GM12878 (cell line): Measurements from ENCODE around the gene PTPRN2. TPM values are rescaled to one million over a fixed set of nuclear protein-coding genes. Genes with fewer than 3 reads are reported as not detected.

Experiments
- ATAC-seq: fragments of 200-7000 bp; cut with Tn5 transposase; 3 replicates; pipeline ENCODE4 v1.9.1; 2020; ENCODE audit warnings: mild to moderate bottlenecking, moderate library complexity
- BruUV-seq: library from RNA; stranded (reverse); fragments of 400-500 nt; replicated peaks from 2 replicates; lab custom pipeline; 2021; lab: Mats Ljungman, UMichigan
- CTCF ChIA-PET: fragments of 300-600 bp; sonication (Branson Sonifier 250); formaldehyde crosslinking; extraction: SDS; loops from one replicate; lab custom pipeline; 2021; ENCODE audit warnings: inconsistent platforms; lab: Yijun Ruan, JAX
- POLR2A ChIA-PET: fragments of 350-600 bp; formaldehyde crosslinking; extraction: SDS; loops from one replicate; lab custom pipeline; 2021; ENCODE audit warnings: inconsistent platforms; lab: Charles Lee
- RAD21 ChIA-PET: fragments of 300-600 bp; sonication (Branson Sonifier 250); formaldehyde crosslinking; loops from one replicate; lab custom pipeline; 2023; ENCODE audit warnings: antibody characterized with exemption; ENCODE audit not compliant: unreplicated experiment; lab: Charles Lee
- SMC1A ChIA-PET: fragments of 300-600 bp; sonication (Branson Sonifier 250); formaldehyde crosslinking; loops from one replicate; lab custom pipeline; 2023; ENCODE audit not compliant: unreplicated experiment, uncharacterized antibody; lab: Charles Lee
- DNase-seq: peaks from one replicate; pipeline ENCODE4 v3.0.0-alpha.2; 2011; ENCODE audit warnings: low read depth, low spot score
- FAIRE-seq: peaks from 3 replicates; lab custom pipeline; 2011; peaks lifted over from hg19 to GRCh38; lab: Jason Lieb, UNC
- H2AFZ ChIP-seq: 2 replicates; pipeline ENCODE4 v1.6.0; 2011; ENCODE audit warnings: low read depth, low read length, control low read depth; ENCODE audit not compliant: control insufficient read depth
- H3K27ac ChIP-seq: 2 replicates; pipeline ENCODE4 v1.5.1; 2011; ENCODE audit warnings: control low read depth; ENCODE audit not compliant: control insufficient read depth, insufficient read depth
- H3K27me3 ChIP-seq, 2 experiments: replicated peaks in 1 of 2; 2 replicates each; pipeline versions ENCODE4 v1.6.0 to v1.6.1; 2011; ENCODE audit warnings: low read length in 1 of 2; ENCODE audit not compliant: control insufficient read depth in 2 of 2, insufficient read depth in 2 of 2
- H3K36me3 ChIP-seq, 2 experiments: 2 replicates each; pipeline ENCODE4 v1.5.1; 2011; ENCODE audit warnings: low read length in 1 of 2; ENCODE audit not compliant: control insufficient read depth in 2 of 2, insufficient read depth in 2 of 2
- H3K4me1 ChIP-seq: 2 replicates; pipeline ENCODE4 v1.6.1; 2011; ENCODE audit warnings: mild to moderate bottlenecking, low read length, moderate library complexity, mixed read lengths; ENCODE audit not compliant: control insufficient read depth, insufficient read depth
- H3K4me2 ChIP-seq: 2 replicates; pipeline ENCODE4 v1.6.0; 2011; ENCODE audit warnings: control low read depth; ENCODE audit not compliant: control insufficient read depth, insufficient read depth
- H3K4me3 ChIP-seq: fragments of 200-600 bp; sonication (generic); 2 replicates; pipeline ENCODE4 v1.5.1; 2016
- H3K79me2 ChIP-seq: 2 replicates; pipeline ENCODE4 v1.6.0; 2011; ENCODE audit warnings: low read length; ENCODE audit not compliant: control insufficient read depth, insufficient read depth
- H3K9ac ChIP-seq: 2 replicates; pipeline ENCODE4 v1.8.0; 2011; ENCODE audit warnings: low read length, control low read depth, mixed read lengths; ENCODE audit not compliant: control insufficient read depth, insufficient read depth
- H3K9me3 ChIP-seq: replicated peaks from 3 replicates; pipeline ENCODE4 v1.5.1; 2011; ENCODE audit warnings: mild to moderate bottlenecking, low read length; ENCODE audit not compliant: control insufficient read depth, insufficient read depth
- H4K20me1 ChIP-seq: 2 replicates; pipeline ENCODE4 v1.6.0; 2011; ENCODE audit not compliant: control insufficient read depth, insufficient read depth
- EED ChIP-seq: sonication (generic); IDR thresholded peaks from 2 replicates; pipeline ENCODE4 v1.6.1; 2016; ENCODE audit warnings: antibody characterized with exemption, low read depth
- FOXM1 ChIP-seq: IDR thresholded peaks from 2 replicates; pipeline ENCODE4 v1.6.1; 2012; ENCODE audit warnings: low read depth, mild to moderate bottlenecking, inconsistent platforms, low read length, moderate library complexity
- RCOR1 ChIP-seq: conservative IDR thresholded peaks from 2 replicates; pipeline ENCODE4 v1.6.1; 2012; ENCODE audit warnings: low read depth, low read length, improper control_type of control experiment
- ZBTB4 ChIP-seq: fragments of 450-650 bp; formaldehyde crosslinking; IDR thresholded peaks from 2 replicates; pipeline ENCODE4 v1.4.0; 2022; ENCODE audit warnings: mild to moderate bottlenecking, moderate library complexity
- WGBS: methylation state at CpG from one replicate; pipeline ENCODE4 v1.1.6; 2016; ENCODE audit warnings: low lambda C conversion rate; ENCODE audit not compliant: insufficient replicate concordance, insufficient coverage; ENCODE audit errors: missing lambda C conversion rate; 5-methylcytosine and 5-hydroxymethylcytosine counted together
- in situ Hi-C: fragments of 300-500 bp; cut with MboI; formaldehyde crosslinking; loops from 9 replicates; pipeline ENCODE4 v1.14.3; 2018; ENCODE audit warnings: mixed read lengths
- intact Hi-C: fragments of 100-400 bp; cut with micrococcal nuclease; formaldehyde crosslinking; loops from one replicate; pipeline ENCODE4 v1.14.2; 2022; ENCODE audit not compliant: unreplicated experiment
- polyA plus RNA-seq, 11 experiments: library from polyadenylated mRNA; depleted of rRNA in 4 of 11; unstranded in 6 of 11; stranded (reverse) in 5 of 11; fragments of >200 nt; fragmentation: Nextera tagmentation in 4 of 11; fragmentation: Illumina TruSeq in 1 of 11; extraction: Ambion mirVana in 4 of 11; extraction: Trizol in 1 of 11; gene quantifications; 1 replicate in 1 of 11; 2 replicates in 10 of 11; pipeline versions ENCODE4 v1.2.1 to v1.2.3, GENCODE V29; 2011 to 2016; ENCODE audit warnings: inconsistent platforms in 2 of 11, missing spikeins in 2 of 11, low read depth in 1 of 11
- total RNA-seq, 4 experiments: library from RNA; depleted of rRNA in 3 of 4; stranded (reverse); fragments of >200 nt in 3 of 4; fragmentation: Illumina TruSeq in 1 of 4; extraction: Trizol in 1 of 4; gene quantifications; 2 replicates each; pipeline versions ENCODE4 v1.2.1 to v1.2.3, GENCODE V29; 2013 to 2021

The PTPRN2 gene
- total and polyA plus RNA-seq, 10 of the 15 experiments (the other 5 are each of a cell fraction or from before 2014, with no cell fraction given): 5.4 TPM; not detected in 9

GRCh38 chr7:158474488-158474887, 113.1 kb downstream of the PTPRN2 start (continued):
- TF ChIP-seq ZBTB4 (no peak), FOXM1 (no peak)
- TF ChIP-seq, all 136 proteins: peak for 0

GRCh38 chr7:158473946-158474345, 113.7 kb downstream of the PTPRN2 start:
- POLR2A ChIA-PET: no interaction called here
- H3K4me3 ChIP-seq: no peak overlapping the region
- no peak overlapping the region for H3K27ac ChIP-seq
- H3K36me3 ChIP-seq: no peaks in the 10 kb centered on the region
- in situ Hi-C loops: no loop called here
- no peaks in the 10 kb centered on the region for H3K27me3 ChIP-seq
- H4K20me1 ChIP-seq: no peaks in the 10 kb centered on the region
- DNase-seq (no peak), FAIRE-seq (no peak), ATAC-seq (no peak)
- H2AFZ ChIP-seq: no peak overlapping the region
- TF ChIP-seq EED: no peak
- no peak for TF ChIP-seq RCOR1
- no peak overlapping the region for H3K9ac ChIP-seq
- BruUV-seq: no TSS peak
- H3K79me2 ChIP-seq: no peaks in the 10 kb centered on the region
- CTCF ChIA-PET: no interaction called here
- no peaks in the 10 kb centered on the region; the same call in 2 of the 3 replicates for H3K9me3 ChIP-seq
- no peaks in the 10 kb centered on the region for H3K4me1 ChIP-seq
- intact Hi-C loops: no loop called here
- RAD21 ChIA-PET: interaction anchor here (0.8 kb wide), 1 partner anchor 503 kb away, joined by 3 read pairs; no protein-coding TSS in a partner anchor
- no peak overlapping the region for H3K4me2 ChIP-seq
- SMC1A ChIA-PET: no interaction called here
- WGBS: 72% methylated on average over 12 of the region's 12 CpGs
